HepG2 (cell line): ENCODE results near the gene WWP2. TPM values are rescaled to one million over a fixed set of nuclear protein-coding genes. Genes with fewer than 3 reads are reported as not detected.

ENCODE experiments used
- ATAC-seq: fragments of 200-7000 bp; cut with Tn5 transposase; 3 replicates; pipeline ENCODE4 v1.9.1; 2020; ENCODE audit warnings: mild to moderate bottlenecking, moderate library complexity
- BruUV-seq: library from RNA; stranded (reverse); fragments of 400-500 nt; replicated peaks from 2 replicates; lab custom pipeline; 2021; lab: Mats Ljungman, UMichigan
- CTCF ChIA-PET: fragments of 300-600 bp; formaldehyde crosslinking; extraction: SDS; loops from one replicate; lab custom pipeline; 2021; ENCODE audit warnings: low total read pairs, inconsistent platforms, low intra/inter-chr PET ratio; lab: Yijun Ruan, JAX
- POLR2A ChIA-PET: fragments of 350-600 bp; sonication (Branson Sonifier 250); formaldehyde crosslinking; loops from one replicate; lab custom pipeline; 2020; ENCODE audit warnings: antibody characterized with exemption, inconsistent platforms; lab: Yijun Ruan, JAX
- DNase-seq: peaks from one replicate; pipeline ENCODE4 v3.0.0-alpha.2; 2015; ENCODE audit warnings: low spot score
- FAIRE-seq: peaks from 3 replicates; lab custom pipeline; 2011; peaks lifted over from hg19 to GRCh38; lab: Jason Lieb, UNC
- H2AFZ ChIP-seq: one replicate; pipeline ENCODE4 v1.6.1; 2011; ENCODE audit warnings: low read length, inconsistent platforms
- H3K27ac ChIP-seq: fragments of 300-600 bp; 3 replicates; pipeline ENCODE4 v1.8.0; 2011; ENCODE audit warnings: mixed run types, mild to moderate bottlenecking, mixed read lengths, low read length, inconsistent platforms; ENCODE audit not compliant: insufficient read depth; ENCODE audit errors: extremely low read length
- H3K27me3 ChIP-seq, 2 experiments: fragments of 200-600 bp in 1 of 2; 2 replicates in 1 of 2; 3 replicates in 1 of 2; pipeline versions ENCODE4 v1.6.0 to v1.8.0; 2011; ENCODE audit warnings: low read length in 2 of 2, mild to moderate bottlenecking in 2 of 2, moderate library complexity in 2 of 2, inconsistent platforms in 1 of 2; ENCODE audit not compliant: insufficient read depth in 2 of 2, control insufficient read depth in 1 of 2
- H3K36me3 ChIP-seq, 2 experiments: fragments of 200-600 bp in 1 of 2; replicated peaks in 1 of 2; 2 replicates in 1 of 2; 3 replicates in 1 of 2; pipeline versions ENCODE4 v1.5.1 to v1.8.0; 2011; ENCODE audit warnings: low read length in 2 of 2, inconsistent platforms in 1 of 2; ENCODE audit not compliant: insufficient read depth in 2 of 2, control insufficient read depth in 1 of 2
- H3K4me1 ChIP-seq: 2 replicates; pipeline ENCODE4 v1.5.1; 2012; ENCODE audit warnings: low read length, inconsistent platforms; ENCODE audit not compliant: insufficient read depth
- H3K4me2 ChIP-seq: 2 replicates; pipeline ENCODE4 v1.6.0; 2011; ENCODE audit warnings: low read depth, low read length, inconsistent platforms
- H3K4me3 ChIP-seq, 3 experiments: fragments of 200-600 bp in 1 of 3; sonication (generic), shearing (Covaris generic) in 1 of 3; replicated peaks in 1 of 3; 2 replicates each; pipeline ENCODE4 v1.5.1; 2011 to 2016; ENCODE audit warnings: low read length in 3 of 3, inconsistent platforms in 2 of 3, low read depth in 2 of 3, mild to moderate bottlenecking in 2 of 3, control low read depth in 1 of 3, mixed read lengths in 1 of 3; ENCODE audit not compliant: insufficient read depth in 1 of 3
- H3K79me2 ChIP-seq: one replicate; pipeline ENCODE4 v1.6.1; 2011; ENCODE audit warnings: low read length, inconsistent platforms; ENCODE audit not compliant: insufficient read depth
- H3K9ac ChIP-seq: 2 replicates; pipeline ENCODE4 v1.6.0; 2011; ENCODE audit warnings: mild to moderate bottlenecking, low read depth, low read length, inconsistent platforms; ENCODE audit not compliant: insufficient read depth
- H3K9me3 ChIP-seq: 2 replicates; pipeline ENCODE4 v1.5.1; 2012; ENCODE audit warnings: mild to moderate bottlenecking, low read length
- H4K20me1 ChIP-seq: 2 replicates; pipeline ENCODE4 v1.6.0; 2011; ENCODE audit warnings: inconsistent platforms, mild to moderate bottlenecking, low read length, moderate library complexity; ENCODE audit not compliant: insufficient read depth
- FOXJ3 ChIP-seq: sonication (generic); formaldehyde crosslinking; IDR thresholded peaks from 2 replicates; pipeline ENCODE4 v1.4.0; 2020; ENCODE audit warnings: missing genetic modification reagents, mild to moderate bottlenecking, borderline replicate concordance
- KDM1A ChIP-seq: IDR thresholded peaks from 2 replicates; pipeline ENCODE4 v1.6.1; 2016; ENCODE audit warnings: missing compliant biosample characterization
- PHF8 ChIP-seq: sonication (generic); formaldehyde crosslinking; IDR thresholded peaks from 2 replicates; pipeline ENCODE4 v1.5.0; 2020; ENCODE audit warnings: missing genetic modification reagents
- ZMYM3 ChIP-seq: sonication (generic); formaldehyde crosslinking; IDR thresholded peaks from 2 replicates; pipeline ENCODE4 v1.5.1; 2020; ENCODE audit warnings: mild to moderate bottlenecking, missing genetic modification reagents
- ZNF24 ChIP-seq: fragments of 450-650 bp; IDR thresholded peaks from 2 replicates; pipeline ENCODE4 v1.6.1; 2017; ENCODE audit warnings: antibody characterized with exemption, mild to moderate bottlenecking
- ZNF280B ChIP-seq: sonication (generic); formaldehyde crosslinking; IDR thresholded peaks from 2 replicates; pipeline ENCODE4 v1.5.0; 2020; ENCODE audit warnings: missing genetic modification reagents, mild to moderate bottlenecking, borderline replicate concordance
- WGBS: methylation state at CpG from one replicate; pipeline ENCODE4 v1.1.6; 2017; ENCODE audit warnings: low lambda C conversion rate; 5-methylcytosine and 5-hydroxymethylcytosine counted together
- in situ Hi-C: cut with HindIII; loops from 2 replicates; pipeline ENCODE4 v1.10.0; 2017; ENCODE audit warnings: low pct_unique_long_range_greater_than_20kb; ENCODE audit not compliant: extremely low pct_ligation_motif_present
- intact Hi-C: fragments of 100-400 bp; cut with micrococcal nuclease; formaldehyde crosslinking; loops from one replicate; pipeline ENCODE4 v1.10.0; 2022; ENCODE audit not compliant: unreplicated experiment
- polyA plus RNA-seq, 8 experiments: library from polyadenylated mRNA; depleted of rRNA in 3 of 8; stranded (reverse) in 7 of 8; unstranded in 1 of 8; fragments of >200 nt; fragmentation: Illumina TruSeq in 4 of 8; extraction: Trizol in 4 of 8; gene quantifications; 2 replicates each; pipeline versions ENCODE4 v1.2.1 to v1.2.3, GENCODE V29; 2011 to 2016; ENCODE audit warnings: low read depth in 4 of 8, missing spikeins in 1 of 8, mixed read lengths in 1 of 8; ENCODE audit not compliant: insufficient read depth in 1 of 8
- total RNA-seq, 5 experiments: library from RNA; depleted of rRNA; stranded (reverse); fragments of >200 nt; fragmentation: Illumina TruSeq; extraction: Trizol; gene quantifications; 2 replicates each; pipeline ENCODE4 v1.2.3, GENCODE V29; 2016; ENCODE audit warnings: low read depth in 1 of 5
- TF ChIP-seq, protein P1 (sequence below): sonication (generic); formaldehyde crosslinking; IDR thresholded peaks from 2 replicates; pipeline ENCODE4 v1.8.0; 2022; ENCODE audit warnings: mild to moderate bottlenecking, missing genetic modification reagents; ENCODE audit not compliant: insufficient replicate concordance
- TF ChIP-seq, protein P2 (sequence below): sonication (generic); formaldehyde crosslinking; IDR thresholded peaks from 2 replicates; pipeline ENCODE4 v1.5.1; 2020; ENCODE audit warnings: missing genetic modification reagents, mild to moderate bottlenecking, borderline replicate concordance

The WWP2 gene
- total and polyA plus RNA-seq, 2 of the 13 experiments (the other 11 are each of a cell fraction or from before 2014, with no cell fraction given) = 11.4 to 28.2 TPM

GRCh38 chr16:69829338-69829737 is 67.2 kb downstream of the WWP2 start:
- no peak overlapping the region for H3K4me2 ChIP-seq
- no peak overlapping the region for H3K4me3 ChIP-seq
- no peak overlapping the region for H3K9ac ChIP-seq
- intact Hi-C loops (no loop called here), in situ Hi-C loops (no loop called here)
- no peak for ATAC-seq
- WGBS = 69% methylated on average over 1 of the region's 1 CpG
- H3K9me3 ChIP-seq = no peaks in the 10 kb centered on the region
- peaks cover 0 to 2% of the 10 kb centered on the region in 2 experiments; a peak in 1 of 5 replicates for H3K36me3 ChIP-seq
- H3K27ac ChIP-seq = peak overlapping the region; percentile 90
- no peaks in the 10 kb centered on the region for H3K27me3 ChIP-seq
- H2AFZ ChIP-seq = no peak overlapping the region
- peaks cover 92% of the 10 kb centered on the region for H3K4me1 ChIP-seq
- TF ChIP-seq, protein P1, sequence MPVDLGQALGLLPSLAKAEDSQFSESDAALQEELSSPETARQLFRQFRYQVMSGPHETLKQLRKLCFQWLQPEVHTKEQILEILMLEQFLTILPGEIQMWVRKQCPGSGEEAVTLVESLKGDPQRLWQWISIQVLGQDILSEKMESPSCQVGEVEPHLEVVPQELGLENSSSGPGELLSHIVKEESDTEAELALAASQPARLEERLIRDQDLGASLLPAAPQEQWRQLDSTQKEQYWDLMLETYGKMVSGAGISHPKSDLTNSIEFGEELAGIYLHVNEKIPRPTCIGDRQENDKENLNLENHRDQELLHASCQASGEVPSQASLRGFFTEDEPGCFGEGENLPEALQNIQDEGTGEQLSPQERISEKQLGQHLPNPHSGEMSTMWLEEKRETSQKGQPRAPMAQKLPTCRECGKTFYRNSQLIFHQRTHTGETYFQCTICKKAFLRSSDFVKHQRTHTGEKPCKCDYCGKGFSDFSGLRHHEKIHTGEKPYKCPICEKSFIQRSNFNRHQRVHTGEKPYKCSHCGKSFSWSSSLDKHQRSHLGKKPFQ = no peak
- TF ChIP-seq, protein P2, sequence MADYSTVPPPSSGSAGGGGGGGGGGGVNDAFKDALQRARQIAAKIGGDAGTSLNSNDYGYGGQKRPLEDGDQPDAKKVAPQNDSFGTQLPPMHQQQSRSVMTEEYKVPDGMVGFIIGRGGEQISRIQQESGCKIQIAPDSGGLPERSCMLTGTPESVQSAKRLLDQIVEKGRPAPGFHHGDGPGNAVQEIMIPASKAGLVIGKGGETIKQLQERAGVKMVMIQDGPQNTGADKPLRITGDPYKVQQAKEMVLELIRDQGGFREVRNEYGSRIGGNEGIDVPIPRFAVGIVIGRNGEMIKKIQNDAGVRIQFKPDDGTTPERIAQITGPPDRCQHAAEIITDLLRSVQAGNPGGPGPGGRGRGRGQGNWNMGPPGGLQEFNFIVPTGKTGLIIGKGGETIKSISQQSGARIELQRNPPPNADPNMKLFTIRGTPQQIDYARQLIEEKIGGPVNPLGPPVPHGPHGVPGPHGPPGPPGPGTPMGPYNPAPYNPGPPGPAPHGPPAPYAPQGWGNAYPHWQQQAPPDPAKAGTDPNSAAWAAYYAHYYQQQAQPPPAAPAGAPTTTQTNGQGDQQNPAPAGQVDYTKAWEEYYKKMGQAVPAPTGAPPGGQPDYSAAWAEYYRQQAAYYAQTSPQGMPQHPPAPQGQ (CRISPR knock-in tag) = peak; percentile 56; the same call in 1 of the 2 replicates
- TF ChIP-seq PHF8 (CRISPR knock-in tag) (no peak), ZNF280B (CRISPR knock-in tag) (no peak), FOXJ3 (CRISPR knock-in tag) (no peak), ZMYM3 (peak; percentile 93), ZNF24 (no peak), KDM1A (CRISPR knock-in tag) (no peak)
- TF ChIP-seq, all 625 proteins: peak for 2
- DNase-seq = no peak
- no peak for FAIRE-seq
- ChIA-PET POLR2A (interaction anchor here (1.8 to 2.2 kb wide), 2 partner anchors 11 to 15 kb away, joined by 5 to 6 read pairs; no protein-coding TSS in a partner anchor), CTCF (no interaction called here)
- no TSS peak for BruUV-seq
- H4K20me1 ChIP-seq = no peaks in the 10 kb centered on the region
- no peaks in the 10 kb centered on the region for H3K79me2 ChIP-seq
